Measurements from ENCODE around the gene FOXB1.

FOXB1 gene

GRCh38 chr15:60021589-60022378, 17.7 kb downstream of the FOXB1 start:
- DNase-seq, result no peak

GRCh38 chr15:60022379-60022741, 18.2 kb downstream of the FOXB1 start:
- DNase-seq, result no peak

GRCh38 chr15:60026555-60026954, 22.4 kb downstream of the FOXB1 start:
- no peak for DNase-seq

GRCh38 chr15:60035344-60035743, 31.2 kb downstream of the FOXB1 start:
- no peak for DNase-seq

GRCh38 chr15:60039316-60039715, 35.2 kb downstream of the FOXB1 start:
- DNase-seq, result no peak

GRCh38 chr15:60043744-60044435, 39.8 kb downstream of the FOXB1 start:
- no peak for DNase-seq

GRCh38 chr15:60044636-60045270, 40.6 kb downstream of the FOXB1 start:
- DNase-seq, result no peak

- no peak for DNase-seq
These were observed 43.6 kb downstream of the FOXB1 start for GRCh38 chr15:60047701-60048100.

GRCh38 chr15:60049948-60050347, 45.8 kb downstream of the FOXB1 start:
- DNase-seq, result no peak

- no peak for DNase-seq
These were observed 48.7 kb downstream of the FOXB1 start for GRCh38 chr15:60052796-60053195.

- DNase-seq, result no peak
These were observed 50.4 kb downstream of the FOXB1 start for GRCh38 chr15:60054472-60054871.

All from NCI-H187 treated with DMSO at 0.1 percent for 48 hours (cell line).